CD8-positive, alpha-beta memory T cell (primary cell): ENCODE measurements around the gene CHST6. TPM values are rescaled to one million over a fixed set of nuclear protein-coding genes. Genes with fewer than 3 reads are reported as not detected.
"Not testable (repeated sequence)": the region's sequence is repeated elsewhere in the genome, so short reads cannot be mapped to it uniquely, and the experiment has no call there.

ENCODE experiments used
- CTCF ChIA-PET: fragments of 350-600 bp; sonication (Branson Sonifier 250); formaldehyde crosslinking; loops from one replicate; lab custom pipeline; 2021; ENCODE audit warnings: antibody characterized with exemption; lab: Charles Lee
- POLR2A ChIA-PET: fragments of 350-600 bp; sonication (Branson Sonifier 250); formaldehyde crosslinking; loops from one replicate; lab custom pipeline; 2021; ENCODE audit warnings: antibody characterized with exemption; lab: Charles Lee
- DNase-seq, 5 donors: peaks; one replicate each; pipeline versions ENCODE4 v3.0.0 to v3.0.0-alpha.2; 2020 to 2022; ENCODE audit warnings: mixed read lengths in 1 of 5
- H3K27ac ChIP-seq: one replicate; pipeline ENCODE4 v1.7.0; 2013; ENCODE audit warnings: low read depth, mild to moderate bottlenecking, low read length, moderate library complexity
- H3K27me3 ChIP-seq: 2 replicates; pipeline ENCODE4 v1.7.0; 2013; ENCODE audit warnings: low read length, mild to moderate bottlenecking; ENCODE audit not compliant: insufficient read depth, poor library complexity, severe bottlenecking
- H3K36me3 ChIP-seq: 2 replicates; pipeline ENCODE4 v1.7.0; 2013; ENCODE audit warnings: mild to moderate bottlenecking, low read length, moderate library complexity; ENCODE audit not compliant: insufficient read depth
- H3K4me1 ChIP-seq: 2 replicates; pipeline ENCODE4 v1.7.0; 2013; ENCODE audit warnings: mild to moderate bottlenecking, low read length, moderate library complexity; ENCODE audit not compliant: insufficient read depth
- H3K4me3 ChIP-seq: 2 replicates; pipeline ENCODE4 v1.7.0; 2013; ENCODE audit warnings: mild to moderate bottlenecking, low read length
- H3K9me3 ChIP-seq: 2 replicates; pipeline ENCODE4 v1.7.0; 2013; ENCODE audit warnings: mild to moderate bottlenecking, low read length
- H3K27ac Mint-ChIP-seq, 8 donors: one replicate each; pipeline ENCODE4 v1.8.0; 2020 to 2021; ENCODE audit warnings: mixed read lengths in 8 of 8, mild to moderate bottlenecking in 6 of 8, inconsistent platforms in 3 of 8, moderate library complexity in 3 of 8
- H3K27me3 Mint-ChIP-seq, 2 donors: one replicate each; pipeline ENCODE4 v1.8.0; 2020 to 2021; ENCODE audit warnings: mixed read lengths in 2 of 2, mild to moderate bottlenecking in 1 of 2, moderate library complexity in 1 of 2
- H3K36me3 Mint-ChIP-seq, 3 donors: one replicate each; pipeline ENCODE4 v1.8.0; 2020 to 2021; ENCODE audit warnings: mixed read lengths in 3 of 3, inconsistent platforms in 1 of 3, mild to moderate bottlenecking in 1 of 3
- H3K4me1 Mint-ChIP-seq, 3 donors: one replicate each; pipeline ENCODE4 v1.8.0; 2020 to 2021; ENCODE audit warnings: mixed read lengths in 3 of 3, inconsistent platforms in 1 of 3, mild to moderate bottlenecking in 1 of 3
- H3K4me3 Mint-ChIP-seq, 7 donors: one replicate each; pipeline ENCODE4 v1.8.0; 2020 to 2021; ENCODE audit warnings: mixed read lengths in 7 of 7, mild to moderate bottlenecking in 6 of 7, moderate library complexity in 4 of 7, inconsistent platforms in 2 of 7
- H3K9me3 Mint-ChIP-seq, 5 donors: one replicate each; pipeline ENCODE4 v1.8.0; 2020 to 2022; ENCODE audit warnings: mixed read lengths in 5 of 5, mild to moderate bottlenecking in 3 of 5, moderate library complexity in 2 of 5, inconsistent platforms in 1 of 5
- polyA plus RNA-seq: library from polyadenylated mRNA; unstranded; fragments of 300-500 nt; fragmentation: Illumina TruSeq; gene quantifications from one replicate; pipeline ENCODE4 v1.2.3, GENCODE V29; 2021
- total RNA-seq, 2 experiments: library from RNA; stranded (reverse); gene quantifications; one replicate each; pipeline ENCODE4 v1.2.3, GENCODE V29; 2021

Gene CHST6
- total and polyA plus RNA-seq, 3 experiments from 2014 or later = 0.04 to 0.11 TPM; not detected in 1

- H3K27ac Mint-ChIP-seq, H3K9me3 ChIP-seq, H3K36me3 ChIP-seq, CTCF ChIA-PET, H3K27me3 Mint-ChIP-seq, H3K9me3 Mint-ChIP-seq, DNase-seq, POLR2A ChIA-PET, H3K4me1 ChIP-seq, H3K27me3 ChIP-seq, H3K4me3 Mint-ChIP-seq, H3K4me3 ChIP-seq, H3K27ac ChIP-seq: not testable (repeated sequence)
- Mint-ChIP-seq H3K4me1 (peaks cover 26 to 64% (median 44%) of the 10 kb centered on the region in 3 donors), H3K36me3 (peaks cover 0 to 14% (median 0%) of the 10 kb centered on the region in 3 donors)
Observed at GRCh38 chr16:75424105-75424762, 71.0 kb downstream of the CHST6 start.

- Histone ChIP-seq H3K36me3 (no peaks in the 10 kb centered on the region), H3K9me3 (no peaks in the 10 kb centered on the region), H3K27me3 (no peaks in the 10 kb centered on the region), H3K4me1 (peaks cover 7% of the 10 kb centered on the region), H3K27ac (no peak overlapping the region), H3K4me3 (no peak overlapping the region)
- DNase-seq = no peak
- Mint-ChIP-seq H3K27me3 (no peaks in the 10 kb centered on the region), H3K4me1 (peaks cover 23 to 59% (median 39%) of the 10 kb centered on the region in 3 donors), H3K9me3 (no peaks in the 10 kb centered on the region), H3K4me3 (no peak overlapping the region), H3K27ac (peak overlapping the region in 1 of 8 donors; percentile 60), H3K36me3 (peaks cover 0 to 11% (median 0%) of the 10 kb centered on the region in 3 donors)
- ChIA-PET CTCF (no interaction called here), POLR2A (no interaction called here)
Observed at GRCh38 chr16:75423723-75424104, 71.5 kb downstream of the CHST6 start.

Other genes with a start within 250 kb of the CHST6 start
- gene BCAR1, start 243.8 kb downstream of the CHST6 start, total RNA-seq = under 1 TPM; 0.88 to 0.95 TPM
- not detected for gene BCAR1, start 243.8 kb downstream of the CHST6 start, polyA plus RNA-seq
- 10 to 100 TPM; 34.2 to 39.1 TPM for gene CFDP1, start 61.9 kb downstream of the CHST6 start, total RNA-seq
- gene CFDP1, start 61.9 kb downstream of the CHST6 start, polyA plus RNA-seq = 33.8 TPM
- 10 to 100 TPM; 40.9 to 41.8 TPM for gene TMEM170A, start 30.8 kb downstream of the CHST6 start, total RNA-seq
- 41.7 TPM for gene TMEM170A, start 30.8 kb downstream of the CHST6 start, polyA plus RNA-seq
- not detected for gene CHST5, start 40.7 kb upstream of the CHST6 start, total RNA-seq
- gene CHST5, start 40.7 kb upstream of the CHST6 start, polyA plus RNA-seq = not detected
- 1 to 10 TPM; 5.3 to 5.4 TPM for gene TMEM231, start 60.8 kb upstream of the CHST6 start, total RNA-seq
- gene TMEM231, start 60.8 kb upstream of the CHST6 start, polyA plus RNA-seq = 3.4 TPM
- gene GABARAPL2, start 70.9 kb upstream of the CHST6 start, total RNA-seq = 10 to 100 TPM; 61.7 to 66.2 TPM
- gene GABARAPL2, start 70.9 kb upstream of the CHST6 start, polyA plus RNA-seq = 331 TPM
- 10 to 100 TPM; 57.9 to 59.8 TPM for gene ADAT1, start 127.8 kb upstream of the CHST6 start, total RNA-seq
- gene ADAT1, start 127.8 kb upstream of the CHST6 start, polyA plus RNA-seq = 70.5 TPM
- gene KARS1, start 152.2 kb upstream of the CHST6 start, total RNA-seq = 100 to 1,000 TPM; 291 to 307 TPM
- 258 TPM for gene KARS1, start 152.2 kb upstream of the CHST6 start, polyA plus RNA-seq
- gene TERF2IP, start 152.3 kb upstream of the CHST6 start, total RNA-seq = 10 to 100 TPM; 90.6 to 91.0 TPM
- gene TERF2IP, start 152.3 kb upstream of the CHST6 start, polyA plus RNA-seq = 209 TPM
- gene CPHXL2, start 181.6 kb upstream of the CHST6 start, total RNA-seq = not detected
- gene CPHXL2, start 181.6 kb upstream of the CHST6 start, polyA plus RNA-seq = not detected
- not detected for gene DUXB, start 206.0 kb upstream of the CHST6 start, total RNA-seq
- not detected for gene DUXB, start 206.0 kb upstream of the CHST6 start, polyA plus RNA-seq
- not detected for gene CPHXL, start 231.0 kb upstream of the CHST6 start, total RNA-seq
- not detected for gene CPHXL, start 231.0 kb upstream of the CHST6 start, polyA plus RNA-seq